HPDE6-E6E7 (cell line): ENCODE measurements around the gene RSRC1.
"Not testable (repeated sequence)": the region's sequence is repeated elsewhere in the genome, so short reads cannot be mapped to it uniquely, and the experiment has no call there.

Experiments
- DNase-seq: peaks from one replicate; pipeline ENCODE4 v3.0.0; 2011; ENCODE audit warnings: missing footprints; ENCODE audit errors: extremely low spot score

Gene RSRC1

DNA sequence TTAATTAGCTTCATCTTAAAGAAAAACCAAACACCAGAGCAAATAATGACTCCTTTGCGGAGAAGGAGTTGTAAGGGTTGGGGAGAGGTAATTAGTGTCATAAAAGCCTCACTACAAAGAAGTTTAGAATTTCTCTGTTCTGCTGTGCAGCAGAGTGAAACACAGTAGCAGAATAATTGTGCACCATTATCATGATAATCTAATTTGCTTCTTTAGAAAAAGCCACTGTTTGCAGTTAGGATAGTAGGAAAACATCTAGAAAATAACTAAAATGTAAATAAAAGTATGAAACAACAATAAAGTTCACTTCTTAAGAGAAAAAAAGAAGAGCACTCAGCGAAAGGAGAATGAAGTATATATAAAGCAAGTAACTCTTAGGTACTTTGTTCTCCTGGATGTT is 9.2 kb upstream of the RSRC1 start:
- DNase-seq = no peak

GRCh38 chr3:158101335-158102241 is 8.3 kb upstream of the RSRC1 start:
- no peak for DNase-seq

DNA sequence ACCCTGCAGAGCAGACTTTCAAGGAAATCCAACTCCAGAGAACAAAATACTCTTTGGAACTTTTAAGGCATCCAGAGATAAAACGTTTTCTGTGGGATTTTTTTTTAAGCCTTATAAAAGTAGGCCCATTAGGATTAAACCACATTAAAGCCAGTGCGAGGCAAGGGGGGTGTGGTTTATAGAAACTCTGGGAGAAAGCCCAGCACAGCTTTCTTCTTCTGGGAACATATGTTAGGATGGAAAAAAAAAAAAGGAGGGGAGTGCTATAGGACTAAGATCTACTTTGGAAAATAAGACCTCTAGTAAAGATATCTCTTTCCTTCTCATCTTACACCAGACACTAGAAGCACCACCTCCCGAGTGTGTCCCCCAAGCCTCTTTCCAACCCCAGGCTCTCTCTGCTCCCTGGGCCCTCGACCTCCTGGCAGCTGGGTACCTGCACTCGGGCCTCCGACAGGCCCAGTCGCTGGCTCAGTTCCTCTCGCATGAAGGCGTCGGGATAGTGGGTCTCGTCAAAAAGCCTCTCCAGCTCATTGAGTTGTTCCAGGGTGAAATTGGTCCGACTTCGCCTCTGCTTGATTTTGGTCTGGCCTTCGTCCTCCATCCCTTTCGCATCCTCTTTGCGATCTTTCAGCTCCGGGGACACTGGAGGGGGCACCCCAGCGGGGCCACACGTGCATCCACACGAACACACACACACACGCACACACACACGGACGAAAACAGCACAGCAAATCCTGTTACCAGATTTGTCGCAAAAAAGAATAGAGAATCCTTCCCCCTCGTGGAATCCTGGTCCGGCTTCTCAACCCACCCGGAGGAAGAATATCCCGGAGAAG is 7.4 kb upstream of the RSRC1 start:
- no peak for DNase-seq

- no peak for DNase-seq
Observed at GRCh38 chr3:158103081-158103886, 6.6 kb upstream of the RSRC1 start.

GRCh38 chr3:158103887-158104327 is 6.0 kb upstream of the RSRC1 start:
- DNase-seq = no peak

- DNase-seq = no peak
Observed at GRCh38 chr3:158104431-158104921, 5.4 kb upstream of the RSRC1 start.

DNA sequence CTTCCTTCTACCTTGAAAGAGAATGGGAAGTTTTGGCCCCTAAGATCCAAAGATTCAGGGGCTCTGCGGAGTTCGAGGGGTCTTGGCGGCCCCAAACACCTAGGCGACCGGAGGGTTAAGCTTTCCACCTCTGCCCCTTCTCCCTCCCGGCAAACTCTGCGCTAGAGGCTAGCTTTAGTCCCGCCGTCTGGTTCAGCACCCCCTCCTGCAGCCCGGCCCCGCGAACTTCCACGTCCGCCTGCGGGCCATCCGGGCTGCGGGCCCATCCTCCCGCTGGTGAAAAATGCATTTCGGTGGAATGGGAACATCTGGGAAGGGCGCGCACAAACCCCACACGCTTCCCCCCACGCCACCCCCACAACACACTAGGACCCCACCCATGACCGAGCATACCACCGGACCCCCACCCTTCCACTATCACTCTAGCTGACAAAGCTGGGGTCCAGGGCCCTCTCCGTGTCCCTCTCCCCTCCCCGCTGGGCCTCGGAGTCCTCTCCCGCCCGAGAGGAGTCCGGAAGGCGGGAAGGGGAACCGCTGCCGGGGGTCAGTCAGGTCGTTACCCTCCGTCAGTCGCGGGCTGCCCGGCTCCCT is 4.7 kb upstream of the RSRC1 start:
- DNase-seq = no peak

- no peak for DNase-seq
Observed at GRCh38 chr3:158105710-158106253, 4.1 kb upstream of the RSRC1 start.

DNA sequence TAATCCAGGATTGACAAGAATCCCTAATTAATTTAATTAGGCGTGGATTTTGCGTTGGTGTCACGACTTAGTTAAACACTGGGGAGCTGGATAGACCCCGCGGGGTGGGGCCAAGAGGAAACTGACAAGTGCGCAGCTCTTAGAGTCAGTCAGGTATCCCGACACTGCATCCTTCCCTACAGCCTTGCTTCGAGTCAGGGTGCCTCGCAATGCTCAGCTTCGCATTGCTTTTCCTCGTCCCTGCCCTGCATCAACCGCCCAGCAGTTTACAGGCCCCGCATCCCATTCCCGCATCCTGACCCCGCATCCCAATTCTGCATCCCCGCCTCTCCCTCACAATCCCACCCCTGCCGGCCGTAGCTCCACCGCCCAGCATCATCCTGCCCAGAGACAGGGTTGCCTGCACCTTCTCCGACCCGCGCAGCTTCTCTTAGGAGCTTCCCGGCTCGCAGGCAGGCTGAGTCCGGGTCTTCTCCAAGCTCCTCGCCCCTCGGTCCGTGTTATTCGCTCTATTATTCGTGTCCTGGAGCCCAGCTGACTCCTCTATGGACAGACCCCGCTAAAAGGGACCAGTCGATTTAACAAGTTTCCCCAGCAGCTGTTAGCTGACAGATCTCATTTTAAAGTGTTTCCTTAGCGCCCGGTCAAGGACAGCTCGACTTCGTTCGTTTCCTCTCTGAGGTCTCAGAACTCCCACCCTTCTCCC is 3.0 kb upstream of the RSRC1 start:
- no peak for DNase-seq

DNA sequence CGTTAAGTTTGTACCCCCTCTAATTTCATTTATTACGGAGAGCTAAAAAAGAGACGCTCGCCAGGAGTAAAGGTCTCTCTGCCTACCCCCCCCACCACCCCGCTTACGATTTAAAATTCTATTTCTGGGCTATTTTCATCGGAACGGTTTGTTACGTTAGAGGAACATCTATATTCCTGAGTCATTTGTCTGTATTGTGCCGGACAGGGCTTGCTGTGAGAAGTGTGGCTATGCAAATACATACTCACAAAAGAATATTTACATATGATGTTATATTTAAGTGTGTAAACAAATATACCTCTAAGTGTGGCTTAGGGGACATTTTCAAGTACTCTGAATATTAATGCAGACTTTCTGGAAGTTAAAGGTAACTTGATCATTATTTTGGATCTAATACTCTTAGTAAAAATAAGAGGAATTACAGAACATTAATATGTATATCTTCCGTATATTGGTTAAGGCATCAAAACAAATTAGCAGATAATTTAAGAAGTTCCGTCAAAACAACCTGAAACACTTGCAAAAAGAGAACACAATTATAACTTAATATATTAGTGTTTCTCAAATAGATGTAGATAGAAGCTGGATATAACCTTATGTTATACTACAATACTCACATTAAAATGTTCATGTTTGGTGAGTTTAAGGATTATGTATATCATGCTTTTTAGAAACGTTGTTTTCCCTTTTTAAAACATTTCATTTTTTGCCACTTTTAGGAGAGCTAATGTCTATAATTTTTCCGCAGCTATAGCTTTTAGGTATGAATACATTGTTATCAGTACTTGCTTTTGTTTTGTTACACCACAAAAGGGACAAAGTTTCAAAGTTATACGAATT is 2.1 kb upstream of the RSRC1 start:
- DNase-seq = no peak

DNA sequence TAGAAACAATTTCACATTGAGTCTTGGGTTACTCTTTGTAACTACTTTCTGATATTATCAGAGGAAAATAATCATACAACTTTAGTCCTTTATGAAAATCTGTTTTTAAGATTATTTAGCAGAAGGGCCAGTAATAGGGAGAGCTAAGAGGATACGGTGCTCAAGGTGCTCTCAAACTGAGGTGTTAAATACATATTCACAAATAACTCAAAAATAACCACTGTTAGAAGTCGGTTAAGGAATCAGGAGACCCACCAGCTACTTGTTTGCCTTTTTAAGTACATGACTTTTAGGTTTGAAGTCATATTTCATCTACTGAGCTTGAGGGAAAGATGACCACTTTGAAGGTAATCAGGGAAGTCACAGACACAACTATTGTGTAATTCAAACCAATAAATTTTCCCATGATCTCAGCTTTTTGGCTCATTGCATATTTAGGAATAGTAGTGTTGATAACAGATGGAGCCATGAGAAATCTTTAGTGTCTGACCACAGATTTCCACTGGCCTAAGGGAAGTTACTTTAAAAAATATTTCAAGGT is 1.4 kb upstream of the RSRC1 start:
- DNase-seq = no peak

DNA sequence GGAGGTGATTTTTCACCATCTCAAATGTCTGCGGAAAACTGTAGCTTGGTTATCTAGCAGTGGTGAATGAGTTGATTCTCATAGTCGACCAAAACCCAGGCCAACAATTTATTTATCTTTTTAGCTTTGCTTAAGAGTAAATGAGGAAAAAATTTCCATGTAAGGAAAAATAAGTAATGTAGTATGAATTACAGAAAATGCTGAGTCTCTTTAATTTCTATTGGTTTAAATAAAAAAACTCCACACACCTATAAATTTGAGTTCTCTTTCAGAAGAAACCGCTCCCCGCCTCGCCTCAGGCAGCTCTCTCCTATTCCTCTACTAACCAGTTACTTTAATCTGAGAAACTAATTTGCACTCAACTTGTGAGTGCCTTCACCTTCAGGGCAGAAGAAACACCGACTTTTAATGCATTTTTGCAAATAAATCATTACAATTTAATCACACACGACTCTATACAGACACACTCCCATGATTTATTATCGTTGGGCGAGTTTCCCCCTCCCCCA is 540 bp upstream of the RSRC1 start:
- no peak for DNase-seq

DNA sequence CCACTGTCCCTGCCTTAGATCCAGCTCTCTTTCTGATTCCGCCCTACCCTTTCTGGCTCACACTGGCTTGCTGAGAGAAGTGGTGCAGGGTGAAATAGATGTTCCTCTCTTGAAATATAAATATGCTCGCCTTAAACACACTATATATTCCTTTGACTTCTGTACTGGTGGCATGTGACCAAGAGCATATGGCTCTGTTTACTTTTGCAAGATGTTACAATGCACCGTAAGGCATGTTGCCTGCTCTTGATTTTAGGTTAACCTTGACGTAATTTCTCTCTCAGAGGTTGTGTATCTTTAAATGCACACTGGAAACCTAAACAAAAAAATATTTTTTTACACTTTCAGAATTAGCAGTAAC is 749 bp downstream of the RSRC1 start:
- no peak for DNase-seq

GRCh38 chr3:158111861-158112260 is 2.0 kb downstream of the RSRC1 start:
- DNase-seq = no peak

DNA sequence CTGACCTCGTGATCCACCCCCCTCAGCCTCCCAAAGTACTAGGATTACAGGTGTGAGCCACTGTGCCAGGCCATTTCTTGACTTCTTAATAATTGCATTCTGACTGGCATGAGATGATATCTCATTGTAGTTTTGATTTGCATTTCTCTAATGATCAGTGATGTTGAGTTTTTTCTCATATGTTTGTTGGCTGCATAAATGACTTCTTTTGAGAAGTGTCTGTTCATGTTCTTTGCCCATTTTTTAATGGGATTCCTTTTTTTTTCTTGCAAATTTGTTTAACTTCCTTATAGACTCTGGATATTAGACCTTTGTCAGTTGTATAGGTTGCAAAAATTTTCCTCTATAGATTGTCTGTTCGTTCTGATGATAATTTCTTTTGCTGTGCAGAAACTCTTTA is 3.7 kb downstream of the RSRC1 start:
- DNase-seq = not testable (repeated sequence)

DNA sequence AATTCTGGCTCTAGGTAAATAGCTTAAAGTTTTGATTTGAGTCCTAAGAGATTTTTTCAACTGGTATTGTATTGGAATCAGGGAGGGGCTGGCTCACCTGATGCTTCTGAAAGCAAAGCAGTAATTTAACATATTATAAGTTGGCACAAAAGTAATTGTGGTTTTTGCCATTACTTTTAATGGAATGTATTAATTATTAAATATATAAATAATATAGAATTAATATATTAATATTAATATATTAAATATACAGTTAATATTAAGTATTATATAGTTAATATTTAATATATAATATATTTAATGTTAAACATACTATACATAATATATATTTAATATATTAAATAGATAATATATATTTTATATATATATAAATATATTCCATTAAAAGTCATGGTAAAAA is 10.4 kb downstream of the RSRC1 start:
- no peak for DNase-seq

DNA sequence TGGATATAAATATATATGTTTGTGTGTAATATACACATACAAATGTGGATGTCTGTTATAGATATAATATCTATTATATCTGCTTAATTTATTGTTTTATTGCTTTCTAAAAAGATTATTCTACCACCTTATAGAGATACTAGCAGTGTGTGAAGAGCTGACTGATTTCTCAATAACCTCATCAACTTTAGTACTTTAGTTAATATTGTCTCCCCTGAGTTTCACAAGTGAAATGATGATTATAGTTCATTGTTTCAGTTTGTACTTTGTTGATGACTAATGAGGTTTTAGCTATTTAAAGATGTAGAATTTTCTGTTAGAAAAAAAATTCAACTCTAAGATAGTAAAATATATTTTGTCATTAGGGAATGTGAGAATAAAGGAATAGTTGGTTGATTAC is 11.4 kb downstream of the RSRC1 start:
- DNase-seq = no peak

GRCh38 chr3:158122721-158123120 is 12.8 kb downstream of the RSRC1 start:
- not testable (repeated sequence) for DNase-seq
